Keratinocyte (primary cell): Measurements from ENCODE around the gene DBNDD2. TPM values are rescaled to one million over a fixed set of nuclear protein-coding genes. Genes with fewer than 3 reads are reported as not detected.

ENCODE experiments used
- DNase-seq: peaks from one replicate; pipeline ENCODE4 v3.0.0-alpha.2; 2011; ENCODE audit warnings: low read depth, missing footprints, low spot score
- FAIRE-seq: peaks from 2 replicates; lab custom pipeline; 2011; peaks lifted over from hg19 to GRCh38; lab: Jason Lieb, UNC
- H2AFZ ChIP-seq: 2 replicates; pipeline ENCODE4 v1.6.0; 2012; ENCODE audit warnings: low read length, control low read depth, inconsistent platforms; ENCODE audit not compliant: control insufficient read depth
- H3K27ac ChIP-seq: 2 replicates; pipeline ENCODE4 v1.5.1; 2011; ENCODE audit warnings: low read length; ENCODE audit not compliant: control insufficient read depth, insufficient read depth
- H3K27me3 ChIP-seq: 3 replicates; pipeline ENCODE4 v1.6.0; 2011; ENCODE audit warnings: low read length; ENCODE audit not compliant: control insufficient read depth, insufficient read depth; ENCODE audit errors: extremely low read depth
- H3K36me3 ChIP-seq, 2 experiments: 2 replicates in 1 of 2; 3 replicates in 1 of 2; pipeline ENCODE4 v1.5.1; 2011; ENCODE audit warnings: low read length in 2 of 2, mild to moderate bottlenecking in 1 of 2; ENCODE audit not compliant: control insufficient read depth in 2 of 2, insufficient read depth in 2 of 2; ENCODE audit errors: extremely low read depth in 1 of 2
- H3K4me1 ChIP-seq: 3 replicates; pipeline ENCODE4 v1.5.1; 2011; ENCODE audit warnings: low read length; ENCODE audit not compliant: control insufficient read depth, insufficient read depth; ENCODE audit errors: extremely low read depth
- H3K4me2 ChIP-seq: 3 replicates; pipeline ENCODE4 v1.6.0; 2011; ENCODE audit warnings: low read depth, low read length; ENCODE audit not compliant: control insufficient read depth, insufficient read depth; ENCODE audit errors: extremely low read depth
- H3K4me3 ChIP-seq, 3 experiments: fragments of 200-600 bp in 1 of 3; sonication (generic) in 1 of 3; 2 replicates in 2 of 3; 3 replicates in 1 of 3; pipeline ENCODE4 v1.5.1; 2011 to 2016; ENCODE audit warnings: low read length in 3 of 3, mild to moderate bottlenecking in 3 of 3, control low read depth in 2 of 3, inconsistent platforms in 1 of 3, low read depth in 1 of 3, mixed read lengths in 1 of 3, mixed run types in 1 of 3, moderate library complexity in 1 of 3; ENCODE audit not compliant: control insufficient read depth in 2 of 3, insufficient read depth in 2 of 3; ENCODE audit errors: extremely low read depth in 1 of 3
- H3K79me2 ChIP-seq: 2 replicates; pipeline ENCODE4 v1.6.0; 2012; ENCODE audit warnings: low read length; ENCODE audit not compliant: control insufficient read depth, insufficient read depth
- H3K9ac ChIP-seq: 3 replicates; pipeline ENCODE4 v1.6.0; 2011; ENCODE audit warnings: low read length; ENCODE audit not compliant: control insufficient read depth, insufficient read depth; ENCODE audit errors: extremely low read depth
- H3K9me1 ChIP-seq: 3 replicates; pipeline ENCODE4 v1.6.0; 2011; ENCODE audit warnings: low read length; ENCODE audit not compliant: control insufficient read depth, insufficient read depth; ENCODE audit errors: extremely low read depth
- H3K9me3 ChIP-seq: 2 replicates; pipeline ENCODE4 v1.5.1; 2012; ENCODE audit warnings: low read depth, low read length; ENCODE audit not compliant: control insufficient read depth
- H4K20me1 ChIP-seq: 3 replicates; pipeline ENCODE4 v1.6.0; 2011; ENCODE audit warnings: low read length; ENCODE audit not compliant: control insufficient read depth, insufficient read depth; ENCODE audit errors: extremely low read depth
- CTCF ChIP-seq, 3 experiments: IDR thresholded peaks in 1 of 3; conservative IDR thresholded peaks in 1 of 3; optimal IDR thresholded peaks in 1 of 3; 2 replicates in 2 of 3; 3 replicates in 1 of 3; pipeline versions ENCODE3 to v1.5.1; 2011; ENCODE audit warnings: low read length in 3 of 3, mild to moderate bottlenecking in 3 of 3, moderate library complexity in 2 of 3, control low read depth in 1 of 3, inconsistent platforms in 1 of 3; ENCODE audit not compliant: insufficient read depth in 2 of 3; ENCODE audit errors: extremely low read depth in 1 of 3
- EZH2 ChIP-seq: IDR thresholded peaks from one replicate; pipeline ENCODE4 v1.6.1; 2012; ENCODE audit warnings: inconsistent platforms, mild to moderate bottlenecking, low read length, moderate library complexity
- dilution Hi-C: fragments of 300-500 bp; cut with MboI; formaldehyde crosslinking; loops from one replicate; pipeline ENCODE4 v1.7.0; 2020; ENCODE audit warnings: low sequenced_read_pairs; ENCODE audit not compliant: extremely low pct_ligation_motif_present
- polyA plus RNA-seq, 5 experiments: library from polyadenylated mRNA; depleted of rRNA in 3 of 5; stranded (reverse) in 3 of 5; stranded (forward) in 1 of 5; unstranded in 1 of 5; fragments of >200 nt; gene quantifications; 1 replicate in 1 of 5; 2 replicates in 3 of 5; 3 replicates in 1 of 5; pipeline versions ENCODE4 v1.2.1 to v1.2.3, GENCODE V29; 2011 to 2012; ENCODE audit warnings: missing spikeins in 2 of 5, low read depth in 1 of 5, low replicate concordance in 1 of 5

DBNDD2 gene
- polyA plus RNA-seq, 1 donor (not counting 4 experiments of a cell fraction or from before 2014, with no cell fraction given), result 37.4 TPM

- dilution Hi-C loops, result no loop called here
- Histone ChIP-seq H3K9me3 (no peaks in the 10 kb centered on the region), H3K4me3 (no peak overlapping the region), H3K9ac (peak overlapping the region; percentile 20), H3K36me3 (no peaks in the 10 kb centered on the region), H4K20me1 (no peaks in the 10 kb centered on the region), H3K9me1 (no peaks in the 10 kb centered on the region), H3K4me1 (peaks cover 56% of the 10 kb centered on the region), H3K27ac (peak overlapping the region; percentile 73), H3K4me2 (peak overlapping the region; percentile 40), H3K27me3 (no peaks in the 10 kb centered on the region), H2AFZ (peak overlapping the region; percentile 27), H3K79me2 (peaks cover 10% of the 10 kb centered on the region)
- FAIRE-seq (peak; percentile 68), DNase-seq (peak; percentile 54)
- no peak for TF ChIP-seq EZH2
- no peak for TF ChIP-seq CTCF (optimal IDR thresholded peaks at IDR 0.05 in 1 of 3, IDR thresholded peaks at IDR 0.05 in 1 of 3, conservative IDR thresholded peaks at IDR 0.05 in 1 of 3; ENCODE audit: extremely low read depth in 1 of 3, insufficient read depth in 2 of 3, low read length in 3 of 3)
These were observed 48.5 kb upstream of the DBNDD2 start for GRCh38 chr20:45359406-45360148.

- H3K4me1 ChIP-seq, result peaks cover 44% of the 10 kb centered on the region
- no peak overlapping the region for H3K4me2 ChIP-seq
- no peak for FAIRE-seq
These were observed 46.3 kb upstream of the DBNDD2 start for GRCh38 chr20:45361793-45362192.

More at GRCh38 chr20:45361793-45362192, 46.3 kb upstream of the DBNDD2 start:
- Histone ChIP-seq H3K4me3 (no peak overlapping the region), H3K9me1 (no peaks in the 10 kb centered on the region), H3K9ac (no peak overlapping the region), H3K79me2 (peaks cover 19% of the 10 kb centered on the region), H3K27ac (no peak overlapping the region), H4K20me1 (no peaks in the 10 kb centered on the region), H3K27me3 (no peaks in the 10 kb centered on the region), H3K9me3 (no peaks in the 10 kb centered on the region), H3K36me3 (peaks cover 5 to 13% of the 10 kb centered on the region in 2 experiments), H2AFZ (no peak overlapping the region)
- TF ChIP-seq CTCF (optimal IDR thresholded peaks at IDR 0.05 in 1 of 3, IDR thresholded peaks at IDR 0.05 in 1 of 3, conservative IDR thresholded peaks at IDR 0.05 in 1 of 3; ENCODE audit: extremely low read depth in 1 of 3, insufficient read depth in 2 of 3, low read length in 3 of 3) (no peak), EZH2 (no peak)
- no peak for DNase-seq
- dilution Hi-C loops, result no loop called here
